HepG2 (cell line): Measurements from ENCODE around the gene NCOA5. TPM values are rescaled to one million over a fixed set of nuclear protein-coding genes. Genes with fewer than 3 reads are reported as not detected.

Source experiments
- DR1 ChIP-seq: sonication (generic); formaldehyde crosslinking; IDR thresholded peaks from 2 replicates; pipeline ENCODE4 v1.8.0; 2021; ENCODE audit warnings: mild to moderate bottlenecking, missing genetic modification reagents, inconsistent platforms
- ETV5 ChIP-seq: IDR thresholded peaks from 2 replicates; pipeline ENCODE4 v1.6.1; 2018; ENCODE audit warnings: missing biosample characterization, missing genetic modification reagents, inconsistent platforms, borderline replicate concordance
- FLYWCH1 ChIP-seq: sonication (generic); formaldehyde crosslinking; IDR thresholded peaks from 2 replicates; pipeline ENCODE4 v1.8.1; 2023; ENCODE audit warnings: mild to moderate bottlenecking, missing genetic modification reagents
- KDM1A ChIP-seq: IDR thresholded peaks from 2 replicates; pipeline ENCODE4 v1.6.1; 2016; ENCODE audit warnings: missing compliant biosample characterization
- KLF16 ChIP-seq, 2 experiments: sonication (generic) in 1 of 2; formaldehyde crosslinking in 1 of 2; IDR thresholded peaks; 2 replicates each; pipeline versions ENCODE4 v1.6.1 to v1.8.0; 2016 to 2023; ENCODE audit warnings: missing genetic modification reagents in 2 of 2, missing compliant biosample characterization in 1 of 2
- NFE2L2 ChIP-seq: fragments of 150-350 bp; IDR thresholded peaks from 2 replicates; pipeline ENCODE4 v1.6.1; 2014; ENCODE audit warnings: low read length
- RXRA ChIP-seq: sonication (generic); formaldehyde crosslinking; IDR thresholded peaks from 2 replicates; pipeline ENCODE4 v1.5.1; 2020; ENCODE audit warnings: missing genetic modification reagents
- SALL2 ChIP-seq: sonication (generic); formaldehyde crosslinking; IDR thresholded peaks from 2 replicates; pipeline ENCODE4 v1.8.1; 2023; ENCODE audit warnings: mild to moderate bottlenecking, missing genetic modification reagents, inconsistent platforms
- TSC22D2 ChIP-seq: sonication (generic); formaldehyde crosslinking; IDR thresholded peaks from 2 replicates; pipeline ENCODE4 v1.5.1; 2020; ENCODE audit warnings: missing genetic modification reagents, mild to moderate bottlenecking, borderline replicate concordance
- YEATS2 ChIP-seq: sonication (generic); formaldehyde crosslinking; IDR thresholded peaks from 2 replicates; pipeline ENCODE4 v1.4.0; 2020; ENCODE audit warnings: missing genetic modification reagents, borderline replicate concordance
- YEATS4 ChIP-seq: sonication (generic); formaldehyde crosslinking; IDR thresholded peaks from 2 replicates; pipeline ENCODE4 v1.4.0; 2020; ENCODE audit warnings: missing genetic modification reagents, borderline replicate concordance
- ZNF138 ChIP-seq: sonication (generic); formaldehyde crosslinking; IDR thresholded peaks from 2 replicates; pipeline ENCODE4 v1.5.0; 2020; ENCODE audit warnings: mild to moderate bottlenecking, low read depth, missing genetic modification reagents
- ZNF207 ChIP-seq: fragments of 450-650 bp; IDR thresholded peaks from 2 replicates; pipeline ENCODE4 v1.6.1; 2016; ENCODE audit warnings: antibody characterized with exemption, borderline replicate concordance
- polyA plus RNA-seq, 8 experiments: library from polyadenylated mRNA; depleted of rRNA in 3 of 8; stranded (reverse) in 7 of 8; unstranded in 1 of 8; fragments of >200 nt; fragmentation: Illumina TruSeq in 4 of 8; extraction: Trizol in 4 of 8; gene quantifications; 2 replicates each; pipeline versions ENCODE4 v1.2.1 to v1.2.3, GENCODE V29; 2011 to 2016; ENCODE audit warnings: low read depth in 4 of 8, missing spikeins in 1 of 8, mixed read lengths in 1 of 8; ENCODE audit not compliant: insufficient read depth in 1 of 8
- total RNA-seq, 5 experiments: library from RNA; depleted of rRNA; stranded (reverse); fragments of >200 nt; fragmentation: Illumina TruSeq; extraction: Trizol; gene quantifications; 2 replicates each; pipeline ENCODE4 v1.2.3, GENCODE V29; 2016; ENCODE audit warnings: low read depth in 1 of 5
- TF ChIP-seq, protein P1 (sequence below): IDR thresholded peaks from 2 replicates; pipeline ENCODE4 v1.6.1; 2016; ENCODE audit warnings: mild to moderate bottlenecking
- TF ChIP-seq, protein P2 (sequence below), 2 experiments: sonication (generic) in 1 of 2; formaldehyde crosslinking in 1 of 2; IDR thresholded peaks; 2 replicates each; pipeline versions ENCODE4 v1.6.1 to v1.9.0; 2014 to 2022; ENCODE audit warnings: antibody characterized with exemption in 1 of 2, borderline replicate concordance in 1 of 2, inconsistent platforms in 1 of 2, low read depth in 1 of 2, missing genetic modification reagents in 1 of 2
- TF ChIP-seq, protein P3 (sequence below): sonication (generic); formaldehyde crosslinking; IDR thresholded peaks from 2 replicates; pipeline ENCODE4 v1.8.0; 2022; ENCODE audit warnings: missing genetic modification reagents, low read depth, mild to moderate bottlenecking, borderline replicate concordance
- TF ChIP-seq, protein P4 (sequence below): sonication (generic); formaldehyde crosslinking; IDR thresholded peaks from 2 replicates; pipeline ENCODE4 v1.4.0; 2020; ENCODE audit warnings: missing genetic modification reagents; ENCODE audit errors: not compliant biosample characterization

The NCOA5 gene
- total and polyA plus RNA-seq, 2 of the 13 experiments (the other 11 are each of a cell fraction or from before 2014, with no cell fraction given), result 16.5 to 28.4 TPM

DNA sequence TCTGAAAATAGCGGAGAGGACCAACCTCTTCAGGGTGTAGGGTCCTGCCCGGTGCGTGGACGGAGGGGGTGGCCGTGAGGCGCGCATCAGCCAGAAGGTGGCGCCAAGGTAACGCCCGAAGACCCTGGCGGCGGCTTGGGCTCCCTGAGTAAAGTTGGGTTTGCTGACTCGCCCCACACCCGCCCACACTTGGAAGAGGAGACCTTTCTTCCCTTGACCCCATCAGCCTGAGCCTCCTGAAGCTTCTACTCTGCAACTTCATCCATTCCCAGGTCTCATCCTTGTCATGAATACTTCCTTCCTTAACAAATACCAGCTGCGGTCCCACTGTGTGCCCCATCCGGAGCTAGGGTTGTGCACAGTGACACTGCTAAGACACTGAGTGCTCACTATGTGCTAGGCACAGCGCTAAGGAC is 43.0 kb upstream of the NCOA5 start (continued):
- TF ChIP-seq, protein P1, sequence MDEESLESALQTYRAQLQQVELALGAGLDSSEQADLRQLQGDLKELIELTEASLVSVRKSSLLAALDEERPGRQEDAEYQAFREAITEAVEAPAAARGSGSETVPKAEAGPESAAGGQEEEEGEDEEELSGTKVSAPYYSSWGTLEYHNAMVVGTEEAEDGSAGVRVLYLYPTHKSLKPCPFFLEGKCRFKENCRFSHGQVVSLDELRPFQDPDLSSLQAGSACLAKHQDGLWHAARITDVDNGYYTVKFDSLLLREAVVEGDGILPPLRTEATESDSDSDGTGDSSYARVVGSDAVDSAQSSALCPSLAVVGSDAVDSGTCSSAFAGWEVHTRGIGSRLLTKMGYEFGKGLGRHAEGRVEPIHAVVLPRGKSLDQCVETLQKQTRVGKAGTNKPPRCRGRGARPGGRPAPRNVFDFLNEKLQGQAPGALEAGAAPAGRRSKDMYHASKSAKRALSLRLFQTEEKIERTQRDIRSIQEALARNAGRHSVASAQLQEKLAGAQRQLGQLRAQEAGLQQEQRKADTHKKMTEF (CRISPR knock-in tag), result no peak
- TF ChIP-seq KDM1A (CRISPR knock-in tag) (no peak), RXRA (CRISPR knock-in tag) (0 out of 2 replicates have a peak, but pooled peaks have one; percentile 24), SALL2 (CRISPR knock-in tag) (peak; percentile 26; the same call in 1 of the 2 replicates), NFE2L2 (no peak), ETV5 (CRISPR knock-in tag) (no peak), DR1 (CRISPR knock-in tag) (no peak), ZNF138 (no peak), YEATS4 (CRISPR knock-in tag) (no peak), FLYWCH1 (CRISPR knock-in tag) (no peak), KLF16 (CRISPR knock-in tag; IDR thresholded peaks at IDR 0.05) (0 out of 4 replicates have a peak, but pooled peaks of 1 of the 2 experiments have one; percentile 23), YEATS2 (no peak), TSC22D2 (peak; percentile 71; the same call in 1 of the 2 replicates), ZNF207 (no peak)
- TF ChIP-seq, protein P2, sequence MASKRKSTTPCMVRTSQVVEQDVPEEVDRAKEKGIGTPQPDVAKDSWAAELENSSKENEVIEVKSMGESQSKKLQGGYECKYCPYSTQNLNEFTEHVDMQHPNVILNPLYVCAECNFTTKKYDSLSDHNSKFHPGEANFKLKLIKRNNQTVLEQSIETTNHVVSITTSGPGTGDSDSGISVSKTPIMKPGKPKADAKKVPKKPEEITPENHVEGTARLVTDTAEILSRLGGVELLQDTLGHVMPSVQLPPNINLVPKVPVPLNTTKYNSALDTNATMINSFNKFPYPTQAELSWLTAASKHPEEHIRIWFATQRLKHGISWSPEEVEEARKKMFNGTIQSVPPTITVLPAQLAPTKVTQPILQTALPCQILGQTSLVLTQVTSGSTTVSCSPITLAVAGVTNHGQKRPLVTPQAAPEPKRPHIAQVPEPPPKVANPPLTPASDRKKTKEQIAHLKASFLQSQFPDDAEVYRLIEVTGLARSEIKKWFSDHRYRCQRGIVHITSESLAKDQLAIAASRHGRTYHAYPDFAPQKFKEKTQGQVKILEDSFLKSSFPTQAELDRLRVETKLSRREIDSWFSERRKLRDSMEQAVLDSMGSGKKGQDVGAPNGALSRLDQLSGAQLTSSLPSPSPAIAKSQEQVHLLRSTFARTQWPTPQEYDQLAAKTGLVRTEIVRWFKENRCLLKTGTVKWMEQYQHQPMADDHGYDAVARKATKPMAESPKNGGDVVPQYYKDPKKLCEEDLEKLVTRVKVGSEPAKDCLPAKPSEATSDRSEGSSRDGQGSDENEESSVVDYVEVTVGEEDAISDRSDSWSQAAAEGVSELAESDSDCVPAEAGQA (IDR thresholded peaks at IDR 0.05; ENCODE audit: low read depth), result no peak
- TF ChIP-seq, protein P2 (CRISPR knock-in tag; IDR thresholded peaks at IDR 0.05; ENCODE audit: borderline replicate concordance), result no peak
- TF ChIP-seq, protein P3, sequence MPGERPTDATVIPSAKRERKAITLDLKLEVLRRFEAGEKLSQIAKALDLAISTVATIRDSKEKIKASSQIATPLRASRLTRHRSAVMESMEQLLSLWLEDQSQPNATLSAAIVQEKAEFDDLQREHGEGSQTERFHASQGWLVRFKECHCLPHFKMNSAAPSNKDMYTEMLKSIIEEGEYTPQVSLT (CRISPR knock-in tag), result no peak
- TF ChIP-seq, protein P4, sequence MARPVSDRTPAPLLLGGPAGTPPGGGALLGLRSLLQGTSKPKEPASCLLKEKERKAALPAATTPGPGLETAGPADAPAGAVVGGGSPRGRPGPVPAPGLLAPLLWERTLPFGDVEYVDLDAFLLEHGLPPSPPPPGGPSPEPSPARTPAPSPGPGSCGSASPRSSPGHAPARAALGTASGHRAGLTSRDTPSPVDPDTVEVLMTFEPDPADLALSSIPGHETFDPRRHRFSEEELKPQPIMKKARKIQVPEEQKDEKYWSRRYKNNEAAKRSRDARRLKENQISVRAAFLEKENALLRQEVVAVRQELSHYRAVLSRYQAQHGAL (CRISPR knock-in tag), result no peak
